WERI-Rb-1 (cell line): ENCODE measurements around the gene FADS1.

Experiments
- DNase-seq: peaks from one replicate; pipeline ENCODE4 v3.0.0-alpha.2; 2020
- H3K27ac ChIP-seq: fragments of 250-450 bp; sonication (Bioruptor Pico); 2 replicates; pipeline ENCODE4 v1.5.1; 2020; ENCODE audit warnings: mild to moderate bottlenecking, moderate library complexity
- H3K27me3 ChIP-seq: fragments of 250-450 bp; sonication (Bioruptor Pico); 2 replicates; pipeline ENCODE4 v1.5.1; 2021; ENCODE audit warnings: mild to moderate bottlenecking, low read depth, moderate library complexity; ENCODE audit not compliant: insufficient read depth, severe bottlenecking
- H3K36me3 ChIP-seq: fragments of 250-450 bp; sonication (Bioruptor Pico); 2 replicates; pipeline ENCODE4 v1.5.1; 2020; ENCODE audit warnings: mild to moderate bottlenecking, moderate library complexity
- H3K4me3 ChIP-seq: 2 replicates; pipeline ENCODE4 v1.5.1; 2011; ENCODE audit warnings: low read depth, mild to moderate bottlenecking, control low read depth, low read length
- H3K9me3 ChIP-seq: fragments of 250-450 bp; sonication (Bioruptor Pico); 2 replicates; pipeline ENCODE4 v1.5.1; 2021; ENCODE audit warnings: mild to moderate bottlenecking, moderate library complexity; ENCODE audit not compliant: severe bottlenecking
- TF ChIP-seq, protein P1 (sequence below): IDR thresholded peaks from 2 replicates; pipeline ENCODE4 v1.5.1; 2011; ENCODE audit warnings: low read depth, mild to moderate bottlenecking, control low read depth, inconsistent platforms, low read length

FADS1 gene

GRCh38 chr11:61768376-61769076, 48.3 kb downstream of the FADS1 start:
- Histone ChIP-seq H3K4me3 (no peak overlapping the region), H3K27ac (no peak overlapping the region), H3K27me3 (no peaks in the 10 kb centered on the region), H3K9me3 (no peaks in the 10 kb centered on the region), H3K36me3 (no peaks in the 10 kb centered on the region)
- TF ChIP-seq, protein P1, sequence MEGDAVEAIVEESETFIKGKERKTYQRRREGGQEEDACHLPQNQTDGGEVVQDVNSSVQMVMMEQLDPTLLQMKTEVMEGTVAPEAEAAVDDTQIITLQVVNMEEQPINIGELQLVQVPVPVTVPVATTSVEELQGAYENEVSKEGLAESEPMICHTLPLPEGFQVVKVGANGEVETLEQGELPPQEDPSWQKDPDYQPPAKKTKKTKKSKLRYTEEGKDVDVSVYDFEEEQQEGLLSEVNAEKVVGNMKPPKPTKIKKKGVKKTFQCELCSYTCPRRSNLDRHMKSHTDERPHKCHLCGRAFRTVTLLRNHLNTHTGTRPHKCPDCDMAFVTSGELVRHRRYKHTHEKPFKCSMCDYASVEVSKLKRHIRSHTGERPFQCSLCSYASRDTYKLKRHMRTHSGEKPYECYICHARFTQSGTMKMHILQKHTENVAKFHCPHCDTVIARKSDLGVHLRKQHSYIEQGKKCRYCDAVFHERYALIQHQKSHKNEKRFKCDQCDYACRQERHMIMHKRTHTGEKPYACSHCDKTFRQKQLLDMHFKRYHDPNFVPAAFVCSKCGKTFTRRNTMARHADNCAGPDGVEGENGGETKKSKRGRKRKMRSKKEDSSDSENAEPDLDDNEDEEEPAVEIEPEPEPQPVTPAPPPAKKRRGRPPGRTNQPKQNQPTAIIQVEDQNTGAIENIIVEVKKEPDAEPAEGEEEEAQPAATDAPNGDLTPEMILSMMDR = no peak
- DNase-seq = no peak

DNA sequence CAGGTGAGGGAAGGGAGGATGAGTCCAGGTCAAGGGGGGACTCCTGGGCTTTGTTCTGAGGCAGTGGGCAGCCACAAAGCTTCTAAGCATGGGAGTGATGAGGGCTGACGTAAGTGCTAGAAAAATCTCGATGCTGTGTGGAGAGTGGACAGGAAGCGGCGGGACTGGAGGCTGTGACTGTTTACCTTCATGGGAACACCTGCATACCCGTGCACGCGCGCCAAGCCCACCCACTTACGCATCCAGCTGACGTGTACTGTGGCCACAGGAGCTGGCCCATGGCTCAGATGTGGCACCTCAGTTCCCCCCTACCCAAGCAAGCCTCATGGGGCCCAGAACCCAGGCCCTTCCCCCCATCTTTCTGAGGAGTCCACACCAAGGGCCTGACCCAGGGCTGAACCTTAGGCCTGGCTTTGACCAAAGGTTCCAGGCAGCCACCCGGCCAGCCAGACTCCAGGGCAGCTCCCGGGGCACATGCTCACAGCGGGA, 50.4 kb downstream of the FADS1 start:
- DNase-seq = no peak
- no peaks in the 10 kb centered on the region for H3K9me3 ChIP-seq
- TF ChIP-seq, protein P1 = no peak
- H3K36me3 ChIP-seq = no peaks in the 10 kb centered on the region
- H3K27me3 ChIP-seq = no peaks in the 10 kb centered on the region
- no peak overlapping the region for H3K27ac ChIP-seq
- H3K4me3 ChIP-seq = no peak overlapping the region

DNA sequence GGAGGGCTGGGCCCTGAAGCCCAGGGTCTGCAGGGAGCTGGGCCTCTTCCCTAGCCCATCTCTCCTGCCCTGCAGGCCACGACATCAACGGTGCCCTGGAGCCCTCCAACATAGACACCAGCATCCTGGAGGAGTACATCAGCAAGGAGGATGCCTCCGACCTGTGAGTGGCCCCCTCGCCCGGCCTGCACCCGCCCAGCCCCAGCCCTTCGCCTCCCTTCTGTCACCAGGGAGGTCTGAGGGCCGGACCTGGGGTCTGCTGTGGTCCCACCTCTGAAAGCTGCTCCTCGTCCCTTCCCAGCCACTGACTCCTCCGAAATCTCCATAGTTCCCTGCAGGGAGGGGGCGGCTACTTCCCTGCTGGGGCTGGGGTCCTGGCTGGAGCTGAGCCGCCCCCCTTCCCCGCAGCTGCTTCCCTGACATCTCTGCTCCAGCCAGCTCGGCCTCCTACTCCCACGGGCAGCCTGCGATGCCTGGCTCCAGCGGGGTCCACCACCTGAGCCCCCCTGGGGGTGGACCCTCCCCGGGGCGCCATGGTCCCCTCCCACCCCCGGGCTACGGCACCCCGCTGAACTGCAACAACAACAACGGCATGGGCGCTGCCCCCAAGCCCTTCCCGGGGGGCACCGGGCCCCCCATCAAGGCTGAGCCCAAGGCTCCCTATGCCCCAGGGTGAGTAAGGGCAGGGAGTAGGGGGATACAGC, 51.1 kb downstream of the FADS1 start:
- TF ChIP-seq, protein P1 = no peak
- H3K27ac ChIP-seq = no peak overlapping the region
- DNase-seq = no peak
- H3K36me3 ChIP-seq = no peaks in the 10 kb centered on the region
- no peaks in the 10 kb centered on the region for H3K9me3 ChIP-seq
- no peak overlapping the region for H3K4me3 ChIP-seq
- no peaks in the 10 kb centered on the region for H3K27me3 ChIP-seq

DNA sequence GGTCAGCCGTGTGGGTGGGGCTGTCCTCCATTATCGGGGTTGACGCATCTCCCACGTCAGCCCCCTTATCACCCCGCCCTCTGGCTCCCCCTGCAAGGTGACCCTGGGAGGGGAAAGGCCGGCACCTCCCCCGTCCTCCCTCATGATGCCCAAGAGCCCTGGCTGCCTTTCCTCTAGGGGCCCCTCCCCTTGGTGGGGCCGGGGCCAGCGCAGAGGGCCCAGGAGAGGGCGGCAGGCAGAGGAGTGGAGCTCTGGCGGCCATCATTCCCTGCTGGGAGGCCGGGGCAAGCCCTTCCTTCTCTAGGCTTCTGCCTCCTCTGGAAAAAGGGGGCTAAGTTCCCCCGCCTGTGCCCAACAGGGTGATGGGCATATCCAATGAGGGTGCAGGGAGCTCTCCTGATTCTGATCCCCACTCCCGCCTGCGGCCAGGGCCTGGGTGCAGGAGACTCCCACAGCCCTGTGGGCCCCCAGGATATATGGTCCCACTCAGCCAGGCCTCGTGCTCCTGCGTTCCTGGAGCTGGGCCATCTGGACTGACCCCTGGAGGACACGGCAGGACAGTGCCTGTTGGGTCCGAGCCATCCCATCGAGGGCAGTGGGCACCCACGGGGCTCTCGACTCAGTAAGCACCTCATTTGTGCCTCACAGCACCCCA, 52.1 kb downstream of the FADS1 start:
- Histone ChIP-seq H3K4me3 (no peak overlapping the region), H3K27ac (peak overlapping the region; percentile 18; the same call in 1 of the 2 replicates), H3K36me3 (no peaks in the 10 kb centered on the region), H3K27me3 (no peaks in the 10 kb centered on the region), H3K9me3 (no peaks in the 10 kb centered on the region)
- DNase-seq = peak; percentile 39
- TF ChIP-seq, protein P1 = peak; percentile 50

DNA sequence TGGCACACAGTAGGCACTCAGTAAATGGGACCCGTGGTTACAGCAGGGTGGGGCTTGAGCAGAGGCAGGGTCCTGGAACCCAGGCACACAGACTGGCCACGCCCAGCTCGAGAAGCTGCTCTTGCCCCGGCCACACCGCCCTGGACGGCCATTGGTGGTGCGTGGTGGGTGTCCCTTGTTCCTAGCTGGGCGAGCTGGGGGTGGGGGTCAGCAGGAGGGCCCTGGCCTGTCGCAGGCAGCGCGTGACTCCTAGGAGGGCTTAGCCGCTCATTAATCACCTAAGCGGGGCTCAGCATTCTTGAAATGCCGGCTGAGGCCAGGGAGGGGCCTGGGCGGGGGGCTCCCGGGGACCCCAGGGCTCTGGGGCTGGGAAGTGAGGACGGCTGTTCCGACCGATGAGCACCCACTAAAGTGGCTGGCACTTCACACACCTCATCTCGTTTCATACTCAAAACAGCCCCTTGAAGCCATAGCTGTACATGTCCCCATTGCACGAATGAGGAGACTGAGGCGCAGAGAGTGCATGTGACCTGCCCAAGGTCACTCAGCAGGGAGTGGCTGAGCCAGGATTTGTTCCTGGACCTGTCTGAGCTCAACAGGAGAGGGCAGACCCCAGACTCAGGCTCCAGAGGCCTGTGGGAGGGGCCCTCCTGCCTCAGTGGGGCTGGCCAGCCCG, 52.7 kb downstream of the FADS1 start:
- Histone ChIP-seq H3K27ac (no peak overlapping the region), H3K27me3 (no peaks in the 10 kb centered on the region), H3K36me3 (no peaks in the 10 kb centered on the region), H3K4me3 (no peak overlapping the region), H3K9me3 (no peaks in the 10 kb centered on the region)
- DNase-seq = no peak
- TF ChIP-seq, protein P1 = no peak
